Immature natural killer cell (primary cell): ENCODE data around the gene MYADML2. TPM values are rescaled to one million over a fixed set of nuclear protein-coding genes. Genes with fewer than 3 reads are reported as not detected.

ENCODE experiments used
- DNase-seq, 3 donors: peaks; one replicate each; pipeline ENCODE4 v3.0.0; 2022; ENCODE audit warnings: mixed read lengths in 1 of 3
- H3K27ac Mint-ChIP-seq, 6 donors: one replicate each; pipeline ENCODE4 v1.8.0; 2020; ENCODE audit warnings: mixed read lengths in 6 of 6, mild to moderate bottlenecking in 5 of 6, inconsistent platforms in 4 of 6, moderate library complexity in 3 of 6
- H3K27me3 Mint-ChIP-seq, 3 donors: one replicate each; pipeline ENCODE4 v1.8.0; 2020 to 2021; ENCODE audit warnings: low read depth in 3 of 3, mild to moderate bottlenecking in 3 of 3, mixed read lengths in 3 of 3, moderate library complexity in 3 of 3, inconsistent platforms in 1 of 3
- H3K36me3 Mint-ChIP-seq, 3 donors: one replicate each; pipeline ENCODE4 v1.8.0; 2020; ENCODE audit warnings: mixed read lengths in 3 of 3, inconsistent platforms in 2 of 3, mild to moderate bottlenecking in 2 of 3
- H3K4me1 Mint-ChIP-seq, 2 donors: one replicate each; pipeline ENCODE4 v1.8.0; 2020; ENCODE audit warnings: inconsistent platforms in 2 of 2, mild to moderate bottlenecking in 2 of 2, mixed read lengths in 2 of 2, moderate library complexity in 1 of 2
- H3K4me3 Mint-ChIP-seq, 5 donors: one replicate each; pipeline ENCODE4 v1.8.0; 2020; ENCODE audit warnings: mild to moderate bottlenecking in 5 of 5, mixed read lengths in 5 of 5, inconsistent platforms in 3 of 5, moderate library complexity in 3 of 5
- H3K9me3 Mint-ChIP-seq, 6 donors: one replicate each; pipeline ENCODE4 v1.8.0; 2020; ENCODE audit warnings: mild to moderate bottlenecking in 6 of 6, mixed read lengths in 6 of 6, inconsistent platforms in 4 of 6, moderate library complexity in 3 of 6
- polyA plus RNA-seq, 3 donors: library from polyadenylated mRNA; unstranded; fragments of 300-500 nt; fragmentation: Illumina TruSeq; gene quantifications; one replicate each; pipeline ENCODE4 v1.2.3, GENCODE V29; 2021

Gene MYADML2
- polyA plus RNA-seq, 3 donors from 2014 or later: not detected

- DNase-seq: no peak
- Mint-ChIP-seq H3K36me3 (no peaks in the 10 kb centered on the region), H3K27ac (no peak overlapping the region), H3K4me1 (peaks cover 0 to 1% of the 10 kb centered on the region in 2 donors), H3K9me3 (no peaks in the 10 kb centered on the region), H3K27me3 (peaks cover 2 to 8% (median 2%) of the 10 kb centered on the region in 3 donors), H3K4me3 (no peak overlapping the region)
These were observed 3.5 kb upstream of the MYADML2 start for GRCh38 chr17:81950501-81950900.

GRCh38 chr17:81948635-81949378 lies 1.8 kb upstream of the MYADML2 start:
- no peak overlapping the region for H3K4me3 Mint-ChIP-seq
- H3K4me1 Mint-ChIP-seq: peaks cover 0 to 1% of the 10 kb centered on the region in 2 donors
- no peaks in the 10 kb centered on the region for H3K9me3 Mint-ChIP-seq
- peaks cover 2 to 5% (median 4%) of the 10 kb centered on the region in 3 donors for H3K27me3 Mint-ChIP-seq
- DNase-seq: no peak
- H3K27ac Mint-ChIP-seq: no peak overlapping the region
- no peaks in the 10 kb centered on the region for H3K36me3 Mint-ChIP-seq

GRCh38 chr17:81944858-81945257 lies 2.2 kb downstream of the MYADML2 start:
- no peak overlapping the region for H3K27ac Mint-ChIP-seq
- no peaks in the 10 kb centered on the region for H3K4me1 Mint-ChIP-seq
- H3K9me3 Mint-ChIP-seq: no peaks in the 10 kb centered on the region
- no peak for DNase-seq
- no peaks in the 10 kb centered on the region for H3K36me3 Mint-ChIP-seq
- H3K27me3 Mint-ChIP-seq: peaks cover 2 to 7% (median 7%) of the 10 kb centered on the region in 3 donors
- no peak overlapping the region for H3K4me3 Mint-ChIP-seq

- H3K27me3 Mint-ChIP-seq: peaks cover 2 to 7% (median 7%) of the 10 kb centered on the region in 3 donors
- no peaks in the 10 kb centered on the region for H3K36me3 Mint-ChIP-seq
- peaks cover 0 to 4% of the 10 kb centered on the region in 2 donors for H3K4me1 Mint-ChIP-seq
- DNase-seq: no peak
- no peak overlapping the region for H3K4me3 Mint-ChIP-seq
- no peaks in the 10 kb centered on the region for H3K9me3 Mint-ChIP-seq
- H3K27ac Mint-ChIP-seq: no peak overlapping the region
These were observed 4.9 kb downstream of the MYADML2 start for GRCh38 chr17:81942167-81942553.

GRCh38 chr17:81941484-81942166 lies 5.4 kb downstream of the MYADML2 start:
- Mint-ChIP-seq H3K27ac (no peak overlapping the region), H3K4me3 (no peak overlapping the region), H3K4me1 (peaks cover 0 to 6% of the 10 kb centered on the region in 2 donors), H3K9me3 (no peaks in the 10 kb centered on the region), H3K36me3 (no peaks in the 10 kb centered on the region), H3K27me3 (peaks cover 2 to 7% (median 7%) of the 10 kb centered on the region in 3 donors)
- no peak for DNase-seq

- no peak overlapping the region for H3K27ac Mint-ChIP-seq
- peaks cover 0 to 10% of the 10 kb centered on the region in 2 donors for H3K4me1 Mint-ChIP-seq
- no peaks in the 10 kb centered on the region for H3K9me3 Mint-ChIP-seq
- H3K4me3 Mint-ChIP-seq: no peak overlapping the region
- no peak for DNase-seq
- no peaks in the 10 kb centered on the region for H3K36me3 Mint-ChIP-seq
- peaks cover 0 to 7% (median 6%) of the 10 kb centered on the region in 3 donors for H3K27me3 Mint-ChIP-seq
These were observed 6.2 kb downstream of the MYADML2 start for GRCh38 chr17:81940538-81941483.

GRCh38 chr17:81939881-81940385 lies 7.1 kb downstream of the MYADML2 start:
- DNase-seq: no peak
- H3K4me1 Mint-ChIP-seq: peaks cover 0 to 10% of the 10 kb centered on the region in 2 donors
- H3K27ac Mint-ChIP-seq: no peak overlapping the region
- peaks cover 0 to 7% (median 6%) of the 10 kb centered on the region in 3 donors for H3K27me3 Mint-ChIP-seq
- H3K9me3 Mint-ChIP-seq: no peaks in the 10 kb centered on the region
- H3K36me3 Mint-ChIP-seq: no peaks in the 10 kb centered on the region
- no peak overlapping the region for H3K4me3 Mint-ChIP-seq

- peaks cover 0 to 10% of the 10 kb centered on the region in 2 donors for H3K4me1 Mint-ChIP-seq
- H3K4me3 Mint-ChIP-seq: no peak overlapping the region
- no peak overlapping the region for H3K27ac Mint-ChIP-seq
- peaks cover 0 to 7% (median 3%) of the 10 kb centered on the region in 3 donors for H3K27me3 Mint-ChIP-seq
- H3K9me3 Mint-ChIP-seq: no peaks in the 10 kb centered on the region
- no peak for DNase-seq
- H3K36me3 Mint-ChIP-seq: no peaks in the 10 kb centered on the region
These were observed 7.8 kb downstream of the MYADML2 start for GRCh38 chr17:81939218-81939617.

- H3K27ac Mint-ChIP-seq: peak overlapping the region in 1 of 6 donors; percentile 35
- H3K4me3 Mint-ChIP-seq: peak overlapping the region in 4 of 5 donors; percentile 18 to 59 (median 42)
- peaks cover 0 to 6% (median 2%) of the 10 kb centered on the region in 3 donors for H3K27me3 Mint-ChIP-seq
- no peaks in the 10 kb centered on the region for H3K36me3 Mint-ChIP-seq
- DNase-seq: no peak
- H3K4me1 Mint-ChIP-seq: peaks cover 0 to 10% of the 10 kb centered on the region in 2 donors
- H3K9me3 Mint-ChIP-seq: no peaks in the 10 kb centered on the region
These were observed 11.3 kb downstream of the MYADML2 start for GRCh38 chr17:81935709-81936084.

- H3K36me3 Mint-ChIP-seq: no peaks in the 10 kb centered on the region
- H3K9me3 Mint-ChIP-seq: no peaks in the 10 kb centered on the region
- no peak for DNase-seq
- H3K4me3 Mint-ChIP-seq: no peak overlapping the region
- no peak overlapping the region for H3K27ac Mint-ChIP-seq
- peaks cover 1 to 4% (median 2%) of the 10 kb centered on the region in 3 donors for H3K27me3 Mint-ChIP-seq
- peaks cover 0 to 10% of the 10 kb centered on the region in 2 donors for H3K4me1 Mint-ChIP-seq
These were observed 12.0 kb downstream of the MYADML2 start for GRCh38 chr17:81934850-81935708.

- DNase-seq: no peak
- no peaks in the 10 kb centered on the region for H3K36me3 Mint-ChIP-seq
- peaks cover 2 to 4% (median 4%) of the 10 kb centered on the region in 3 donors for H3K27me3 Mint-ChIP-seq
- H3K4me1 Mint-ChIP-seq: peaks cover 0 to 10% of the 10 kb centered on the region in 2 donors
- no peak overlapping the region for H3K4me3 Mint-ChIP-seq
- H3K27ac Mint-ChIP-seq: no peak overlapping the region
- no peaks in the 10 kb centered on the region for H3K9me3 Mint-ChIP-seq
These were observed 12.8 kb downstream of the MYADML2 start for GRCh38 chr17:81934098-81934757.

GRCh38 chr17:81933178-81933699 lies 13.8 kb downstream of the MYADML2 start:
- Mint-ChIP-seq H3K4me1 (peaks cover 0 to 10% of the 10 kb centered on the region in 2 donors), H3K4me3 (no peak overlapping the region)
- no peak for DNase-seq

More at GRCh38 chr17:81933178-81933699, 13.8 kb downstream of the MYADML2 start:
- no peaks in the 10 kb centered on the region for H3K9me3 Mint-ChIP-seq
- H3K27ac Mint-ChIP-seq: no peak overlapping the region
- H3K27me3 Mint-ChIP-seq: peaks cover 2 to 4% (median 4%) of the 10 kb centered on the region in 3 donors
- no peaks in the 10 kb centered on the region for H3K36me3 Mint-ChIP-seq
